ENCODE measurements around the gene EIF2AK3. TPM values are rescaled to one million over a fixed set of nuclear protein-coding genes. Genes with fewer than 3 reads are reported as not detected.

The EIF2AK3 gene
- polyA plus RNA-seq, 2 of the 4 experiments (the other 2 are of a cell fraction), result 11.0 to 17.5 TPM

DNA sequence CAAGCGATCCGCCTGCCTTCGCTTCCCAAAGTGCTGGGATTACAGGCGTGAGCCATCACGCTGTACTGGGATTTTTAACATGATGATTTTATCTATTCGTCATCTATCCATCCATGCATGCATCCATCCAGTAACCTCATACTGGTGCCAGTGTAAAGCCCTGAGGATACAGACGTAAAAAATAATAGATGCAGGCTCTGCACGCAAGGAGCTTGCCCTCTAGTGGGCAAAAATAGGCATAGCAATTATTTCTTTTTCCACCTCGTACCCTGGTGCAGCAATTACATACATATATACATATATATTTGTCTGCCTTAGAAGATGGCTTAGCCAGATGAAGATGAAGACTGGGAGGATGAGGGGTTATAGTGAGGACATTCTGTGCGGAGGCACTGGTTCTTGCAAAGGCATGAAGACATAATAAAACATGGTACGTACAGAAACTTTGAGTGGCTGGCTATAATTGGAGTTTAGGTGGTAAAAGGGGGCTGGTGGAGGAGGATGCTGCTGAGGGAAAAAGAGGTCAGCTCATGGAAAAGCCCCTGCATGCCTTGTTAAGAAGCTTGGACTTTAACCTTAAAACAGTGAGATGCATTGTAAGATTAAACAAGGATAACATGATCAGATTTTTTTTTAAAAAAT is 44.6 kb upstream of the EIF2AK3 start:
- Histone ChIP-seq H3K4me3 (no peak overlapping the region), H3K4me2 (no peak overlapping the region), H3K9me3 (no peaks in the 10 kb centered on the region), H3K27ac (no peak overlapping the region), H3K4me1 (peaks cover 8% of the 10 kb centered on the region; the same call in 2 of the 3 replicates)
- POLR2A ChIA-PET, result interaction anchor here (1.0 kb wide), 1 partner anchor 19 kb away, joined by 4 read pairs; no protein-coding TSS in a partner anchor
- WGBS (ENCODE audit: missing lambda C conversion rate), result 39% methylated on average over 11 of the region's 11 CpGs
- CTCF ChIA-PET, result interaction anchor here (0.6 to 8.2 kb wide), 40 partner anchors 8 to 627 kb away, joined by 3 to 125 read pairs (median 5); partner anchors contain the start of gene RPIA
- TF ChIP-seq SMC3 (IDR thresholded peaks at IDR 0.05) (peak; percentile 86), SREBF2 (IDR thresholded peaks at IDR 0.05) (no peak), RAD21 (conservative IDR thresholded peaks at IDR 0.05 in 1 of 2, IDR thresholded peaks at IDR 0.05 in 1 of 2) (peak; percentile 83 to 88)
- TF ChIP-seq, protein P1, sequence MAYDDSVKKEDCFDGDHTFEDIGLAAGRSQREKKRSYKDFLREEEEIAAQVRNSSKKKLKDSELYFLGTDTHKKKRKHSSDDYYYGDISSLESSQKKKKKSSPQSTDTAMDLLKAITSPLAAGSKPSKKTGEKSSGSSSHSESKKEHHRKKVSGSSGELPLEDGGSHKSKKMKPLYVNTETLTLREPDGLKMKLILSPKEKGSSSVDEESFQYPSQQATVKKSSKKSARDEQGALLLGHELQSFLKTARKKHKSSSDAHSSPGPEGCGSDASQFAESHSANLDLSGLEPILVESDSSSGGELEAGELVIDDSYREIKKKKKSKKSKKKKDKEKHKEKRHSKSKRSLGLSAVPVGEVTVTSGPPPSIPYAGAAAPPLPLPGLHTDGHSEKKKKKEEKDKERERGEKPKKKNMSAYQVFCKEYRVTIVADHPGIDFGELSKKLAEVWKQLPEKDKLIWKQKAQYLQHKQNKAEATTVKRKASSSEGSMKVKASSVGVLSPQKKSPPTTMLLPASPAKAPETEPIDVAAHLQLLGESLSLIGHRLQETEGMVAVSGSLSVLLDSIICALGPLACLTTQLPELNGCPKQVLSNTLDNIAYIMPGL (CRISPR knock-in tag; IDR thresholded peaks at IDR 0.05; ENCODE audit: borderline replicate concordance), result no peak
- TF ChIP-seq, protein P2, sequence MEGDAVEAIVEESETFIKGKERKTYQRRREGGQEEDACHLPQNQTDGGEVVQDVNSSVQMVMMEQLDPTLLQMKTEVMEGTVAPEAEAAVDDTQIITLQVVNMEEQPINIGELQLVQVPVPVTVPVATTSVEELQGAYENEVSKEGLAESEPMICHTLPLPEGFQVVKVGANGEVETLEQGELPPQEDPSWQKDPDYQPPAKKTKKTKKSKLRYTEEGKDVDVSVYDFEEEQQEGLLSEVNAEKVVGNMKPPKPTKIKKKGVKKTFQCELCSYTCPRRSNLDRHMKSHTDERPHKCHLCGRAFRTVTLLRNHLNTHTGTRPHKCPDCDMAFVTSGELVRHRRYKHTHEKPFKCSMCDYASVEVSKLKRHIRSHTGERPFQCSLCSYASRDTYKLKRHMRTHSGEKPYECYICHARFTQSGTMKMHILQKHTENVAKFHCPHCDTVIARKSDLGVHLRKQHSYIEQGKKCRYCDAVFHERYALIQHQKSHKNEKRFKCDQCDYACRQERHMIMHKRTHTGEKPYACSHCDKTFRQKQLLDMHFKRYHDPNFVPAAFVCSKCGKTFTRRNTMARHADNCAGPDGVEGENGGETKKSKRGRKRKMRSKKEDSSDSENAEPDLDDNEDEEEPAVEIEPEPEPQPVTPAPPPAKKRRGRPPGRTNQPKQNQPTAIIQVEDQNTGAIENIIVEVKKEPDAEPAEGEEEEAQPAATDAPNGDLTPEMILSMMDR (IDR thresholded peaks at IDR 0.05), result peak; percentile 94
- ATAC-seq (peak; percentile 36 to 85; a peak in 5 of 6 replicates), FAIRE-seq (no peak), DNase-seq (ENCODE audit: low read depth in 1 of 2, low spot score in 1 of 2) (peak; percentile 64 to 67)

DNA sequence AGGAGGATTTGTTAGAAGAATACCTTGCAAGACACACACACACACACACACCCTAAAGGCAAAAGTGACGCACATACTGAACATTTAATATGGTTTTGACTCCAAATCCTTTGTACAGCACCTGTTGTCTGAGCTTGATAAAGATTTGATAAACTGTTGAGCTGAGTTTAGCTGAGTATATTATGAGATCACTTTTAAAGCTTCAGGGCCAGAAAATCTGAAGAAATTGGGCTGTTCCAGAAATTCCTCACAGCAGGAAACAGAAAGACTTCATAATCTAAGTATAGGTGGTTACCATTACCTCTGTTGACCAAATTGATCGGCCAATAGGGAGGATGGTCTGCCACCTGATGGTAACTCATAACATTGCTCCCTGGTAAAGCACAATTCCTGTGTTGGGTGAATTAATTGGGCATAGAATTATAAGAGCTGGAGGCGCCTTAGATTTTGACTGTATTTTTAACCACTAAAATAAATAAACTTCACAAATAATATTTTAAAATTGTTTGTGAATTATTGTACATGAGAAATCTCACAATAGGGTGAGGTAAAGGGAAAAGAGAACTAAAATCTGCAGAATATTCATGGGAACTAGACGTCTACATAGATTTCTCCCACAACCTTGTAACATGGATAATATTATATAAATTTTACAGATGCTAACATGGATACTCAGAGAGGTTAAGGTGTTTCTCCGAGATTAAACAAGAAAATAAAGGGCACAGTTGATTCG is 42.4 kb upstream of the EIF2AK3 start:
- POLR2A ChIA-PET, result no interaction called here
- no peak for FAIRE-seq
- TF ChIP-seq KDM1A (IDR thresholded peaks at IDR 0.05; ENCODE audit: low read depth) (no peak), EHF (CRISPR knock-in tag; IDR thresholded peaks at IDR 0.05) (no peak), ZSCAN20 (CRISPR knock-in tag; IDR thresholded peaks at IDR 0.05) (no peak), MAFK (IDR thresholded peaks at IDR 0.05; ENCODE audit: partially characterized antibody) (no peak), MYC (IDR thresholded peaks at IDR 0.05; ENCODE audit: borderline replicate concordance, low read length) (no peak), RARB (CRISPR knock-in tag; IDR thresholded peaks at IDR 0.05) (no peak), MAX (IDR thresholded peaks at IDR 0.05) (no peak), ZFP36 (IDR thresholded peaks at IDR 0.05; ENCODE audit: borderline replicate concordance, partially characterized antibody) (no peak), TFCP2L1 (CRISPR knock-in tag; IDR thresholded peaks at IDR 0.05) (no peak), RAD21 (conservative IDR thresholded peaks at IDR 0.05 in 1 of 2, IDR thresholded peaks at IDR 0.05 in 1 of 2) (peak; percentile 63 to 69), SREBF2 (IDR thresholded peaks at IDR 0.05) (no peak), ELK1 (IDR thresholded peaks at IDR 0.05; ENCODE audit: low read depth, low read length) (no peak), POLR2AphosphoS2 (conservative IDR thresholded peaks at IDR 0.05; ENCODE audit: low read length) (no peak), SMC3 (IDR thresholded peaks at IDR 0.05) (peak; percentile 75), CHD4 (IDR thresholded peaks at IDR 0.05; ENCODE audit: borderline replicate concordance) (no peak), BCL3 (IDR thresholded peaks at IDR 0.05) (no peak), FOSB (CRISPR knock-in tag; IDR thresholded peaks at IDR 0.05) (no peak), JUNB (IDR thresholded peaks at IDR 0.05) (no peak), GATA3 (IDR thresholded peaks at IDR 0.05; ENCODE audit: borderline replicate concordance) (no peak), BHLHE40 (IDR thresholded peaks at IDR 0.05; ENCODE audit: low read depth, low read length) (no peak), PHF8 (IDR thresholded peaks at IDR 0.05; ENCODE audit: borderline replicate concordance, low read depth) (no peak)
- TF ChIP-seq, protein P2 (IDR thresholded peaks at IDR 0.05), result peak; percentile 61
- DNase-seq (ENCODE audit: low read depth in 1 of 2, low spot score in 1 of 2), result peak; percentile 49 to 56
- H3K4me1 ChIP-seq, result peaks cover 8% of the 10 kb centered on the region; the same call in 2 of the 3 replicates
- no peak overlapping the region for H3K27ac ChIP-seq
- CTCF ChIA-PET, result interaction anchor here (0.6 to 8.2 kb wide), 20 partner anchors 11 to 220 kb away, joined by 3 to 125 read pairs (median 4); partner anchors contain the start of gene RPIA
- peak; percentile 62 to 81; a peak in 5 of 6 replicates for ATAC-seq
- H3K4me2 ChIP-seq, result peak overlapping the region; percentile 29
- H3K4me3 ChIP-seq, result no peak overlapping the region
- no peaks in the 10 kb centered on the region for H3K9me3 ChIP-seq
- WGBS (ENCODE audit: missing lambda C conversion rate), result 32% methylated on average over 6 of the region's 6 CpGs

Measured in A549 (cell line).